Stimulated activated CD8-positive, alpha-beta memory T cell treated with anti-CD3 and anti-CD28 coated beads, Interleukin-7, amount 100 ng/mL, for 4 hours (primary cell): Measurements from ENCODE around the gene VEZF1.

Experiments
- DNase-seq, 2 donors: peaks; one replicate each; pipeline ENCODE4 v3.0.0-alpha.2; 2020; ENCODE audit warnings: low read depth in 2 of 2

Gene VEZF1

DNA sequence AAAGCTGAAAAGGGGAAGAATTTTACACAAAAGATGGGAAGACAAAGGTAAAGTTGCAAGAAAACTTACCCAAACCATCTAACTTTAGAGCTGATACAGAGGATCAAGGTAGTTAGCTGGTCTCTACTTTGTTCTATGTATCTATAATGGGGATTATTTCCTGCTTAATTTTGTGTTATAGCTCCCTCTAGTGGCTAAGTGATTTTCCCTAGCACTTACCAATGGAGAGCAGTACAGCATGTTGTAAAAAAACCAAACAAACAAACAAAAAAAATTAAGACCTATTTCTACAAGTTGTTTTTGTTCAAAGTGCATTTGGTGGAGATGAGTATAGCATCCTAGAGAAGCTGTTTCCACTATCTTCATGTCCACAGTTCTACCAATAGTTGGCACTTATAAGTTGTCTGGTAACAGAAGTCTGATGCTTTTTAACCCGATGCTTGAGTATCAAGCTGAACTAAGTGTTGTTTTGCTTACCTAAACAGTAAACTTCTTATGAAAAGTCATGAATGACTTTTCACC lies 11.5 kb upstream of the VEZF1 start:
- no peak for DNase-seq

DNA sequence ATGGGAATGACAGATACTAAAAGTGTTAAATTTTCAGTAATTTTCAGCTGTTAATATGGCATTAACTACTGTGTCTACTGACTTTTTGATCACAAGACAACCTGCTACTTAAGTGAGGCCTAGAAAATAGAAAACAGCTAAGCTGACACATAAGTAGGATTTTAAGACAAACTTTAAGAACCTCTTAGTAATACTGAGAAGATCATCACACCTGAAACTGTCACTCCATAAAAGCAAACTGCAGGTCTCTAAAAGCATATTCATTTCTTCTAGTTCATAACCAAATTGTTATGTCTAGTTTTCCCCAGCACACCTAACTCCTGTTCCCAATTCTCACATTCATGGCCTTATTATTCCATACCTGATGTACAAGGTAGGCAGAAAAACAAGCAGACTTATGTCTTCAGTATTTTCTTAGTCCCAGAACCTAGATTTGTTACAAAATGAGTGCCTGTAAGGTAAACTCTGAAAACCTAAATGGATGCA lies 11.0 kb upstream of the VEZF1 start:
- DNase-seq = no peak

DNA sequence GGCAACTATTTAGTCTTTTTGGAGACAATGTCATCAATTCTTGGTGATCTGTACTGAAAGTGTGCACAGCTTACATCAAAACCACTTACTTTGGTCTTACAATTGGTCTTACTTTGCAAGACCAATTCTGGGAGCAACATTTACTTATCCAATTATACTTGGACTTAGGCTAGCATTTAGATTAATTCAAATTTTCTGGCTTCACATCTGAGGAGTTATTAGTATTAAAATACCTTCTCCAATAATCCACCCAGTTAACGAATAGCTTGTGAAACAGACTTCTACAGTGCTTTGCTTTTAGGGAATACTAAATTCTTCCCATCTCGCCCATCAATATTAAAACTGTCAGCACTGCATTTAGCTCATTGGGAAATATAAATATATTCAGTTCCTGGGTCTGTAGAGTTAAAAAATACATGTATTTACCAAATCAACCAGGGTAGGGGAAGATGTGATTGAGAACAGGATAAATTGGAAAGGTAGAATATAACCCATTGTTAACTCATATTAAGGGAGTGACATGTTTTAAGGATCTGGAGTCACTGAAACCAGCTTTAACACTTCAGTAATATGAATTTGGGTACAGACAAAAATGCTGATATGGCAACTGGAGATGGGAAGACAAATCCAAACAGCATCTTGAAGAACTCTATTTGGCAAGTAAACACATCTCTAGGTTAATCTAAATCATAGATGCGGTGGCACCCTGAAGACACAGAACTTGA lies 9.2 kb upstream of the VEZF1 start:
- DNase-seq = no peak

DNA sequence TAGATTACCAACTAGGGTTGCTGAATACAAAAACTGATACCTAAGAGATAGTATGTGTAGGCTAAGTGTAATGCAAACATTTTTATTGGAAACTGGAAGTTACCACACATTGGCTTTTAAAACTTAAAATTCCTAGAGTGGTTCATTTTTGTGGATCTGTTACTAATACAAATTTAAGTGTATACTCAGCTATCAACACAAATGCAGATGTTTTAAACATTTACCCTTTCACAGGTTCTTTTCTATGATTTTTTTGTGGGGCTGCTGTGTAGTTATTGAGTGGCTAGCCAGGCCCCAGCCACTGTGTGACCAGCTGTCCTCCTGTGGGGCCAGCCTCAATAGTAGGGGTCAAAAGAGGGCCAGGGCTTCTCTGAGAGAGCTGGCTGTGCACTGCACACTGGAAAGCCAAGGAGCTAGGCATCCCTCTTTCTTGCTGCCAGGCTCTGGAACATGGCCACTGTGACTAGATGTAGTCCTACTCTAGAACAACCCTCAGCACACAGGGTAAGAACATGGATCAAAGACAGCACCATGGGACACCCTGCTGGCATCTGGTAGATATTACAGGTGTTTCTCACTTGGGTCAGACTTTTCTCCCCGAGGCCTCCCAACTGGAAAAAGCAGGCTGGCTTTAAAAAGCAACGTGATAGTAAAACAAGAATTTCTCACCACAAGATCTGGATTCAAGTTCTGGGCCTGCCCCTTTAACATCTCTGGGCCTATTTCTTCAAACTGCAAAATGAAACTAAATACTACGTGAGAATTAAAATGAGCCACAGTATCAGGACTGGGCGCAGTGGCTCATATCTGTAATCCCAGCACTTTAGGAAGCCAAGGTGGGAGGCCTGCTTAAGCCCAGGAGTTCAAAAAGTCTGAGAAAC lies 7.3 kb upstream of the VEZF1 start:
- peak; percentile 21 to 22 for DNase-seq

DNA sequence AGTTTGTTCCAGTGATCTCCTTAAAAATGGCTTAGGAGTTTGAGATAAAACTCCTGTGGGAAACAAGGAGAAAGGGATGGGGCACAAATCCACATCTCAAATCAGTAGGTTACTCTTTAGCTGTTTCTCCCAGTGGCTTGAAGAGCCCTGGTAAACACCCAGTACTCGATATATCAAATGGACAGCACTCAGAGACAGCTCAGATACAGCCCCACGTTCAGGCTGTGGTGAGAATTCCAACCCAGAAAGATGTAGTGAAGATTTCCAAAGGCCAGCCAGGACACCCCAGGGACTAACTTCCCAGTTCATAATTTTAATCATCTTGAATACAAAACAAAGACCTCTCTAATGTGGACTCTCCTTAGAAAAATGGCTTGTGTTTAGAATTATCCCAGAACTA lies 6.4 kb upstream of the VEZF1 start:
- no peak for DNase-seq

DNA sequence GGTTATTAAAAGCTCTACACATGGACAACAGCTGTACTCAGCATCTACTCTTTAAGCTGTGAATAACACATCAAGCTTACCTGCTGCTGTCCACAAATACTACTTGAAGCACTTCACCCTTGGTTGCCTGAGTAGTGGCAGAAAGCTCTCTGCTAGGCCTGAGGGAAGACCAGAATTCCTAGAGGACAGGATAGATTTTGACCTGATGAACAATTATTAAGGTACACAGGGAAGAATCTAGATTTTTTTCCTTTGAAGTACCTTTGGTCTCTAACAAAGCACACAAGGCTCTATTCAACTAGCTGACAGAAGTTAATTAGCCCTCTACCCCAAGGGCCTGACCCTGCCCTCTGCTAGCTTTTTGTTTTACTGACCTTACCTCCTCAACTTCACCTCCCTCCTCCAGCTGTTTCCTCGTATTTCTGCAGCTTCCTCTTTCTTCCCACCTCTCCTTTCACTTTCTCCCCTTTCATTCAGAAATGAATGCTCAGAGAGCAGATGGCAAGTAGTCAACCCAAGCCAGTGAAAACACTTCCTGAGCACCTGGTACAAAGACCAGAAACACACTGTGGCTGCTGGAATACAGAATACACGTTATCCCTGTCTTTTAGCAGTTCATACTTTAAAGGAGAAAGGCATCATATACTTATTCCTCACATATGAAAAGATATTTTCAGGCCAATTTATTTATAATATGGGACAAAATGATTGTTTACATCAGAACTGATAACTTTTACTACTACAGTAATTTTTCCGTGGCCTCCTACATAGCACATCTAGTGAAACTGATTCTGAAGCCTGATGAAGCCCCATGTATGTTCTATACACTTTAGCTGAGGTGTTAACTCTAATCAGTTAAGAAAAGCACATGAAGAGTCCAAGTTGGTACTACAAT lies 5.7 kb upstream of the VEZF1 start:
- no peak for DNase-seq

DNA sequence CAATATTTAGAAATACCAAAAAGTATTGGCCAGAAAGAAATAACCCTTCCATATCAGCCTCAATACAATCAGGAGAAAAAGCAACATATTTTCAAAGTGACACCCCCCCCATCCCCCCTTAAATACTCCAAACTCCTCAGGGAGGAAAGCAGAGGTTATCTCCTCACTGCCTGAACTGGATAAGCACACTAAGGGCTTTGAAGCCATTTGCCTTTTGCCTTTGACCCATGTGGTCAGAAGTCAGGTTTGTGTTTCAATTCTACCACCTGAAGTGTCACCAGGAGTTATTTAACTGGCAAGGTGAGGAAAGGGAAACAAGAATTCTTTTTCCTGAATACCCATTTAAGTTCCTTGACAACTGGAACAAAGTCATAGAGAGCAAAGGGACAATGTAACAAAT lies 3.5 kb upstream of the VEZF1 start:
- DNase-seq = no peak

DNA sequence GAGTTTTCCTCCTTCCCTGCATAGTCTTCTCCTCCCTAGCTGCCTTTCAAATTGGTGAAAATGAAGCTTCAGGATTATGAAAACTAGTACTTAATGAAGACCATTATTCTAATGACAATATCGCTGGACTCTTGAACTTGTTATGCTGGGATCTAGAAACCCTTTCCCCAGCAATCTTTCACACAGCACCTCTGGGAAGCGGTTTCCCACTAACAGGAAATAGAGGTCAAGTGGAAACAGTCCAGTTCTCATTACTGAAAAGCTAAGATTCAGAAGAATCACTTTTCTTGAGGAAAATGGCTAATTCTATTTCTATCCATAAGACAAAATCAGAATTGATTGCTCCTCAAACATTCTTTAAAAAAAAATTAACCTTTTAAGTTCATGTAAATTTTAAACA lies 2.0 kb upstream of the VEZF1 start:
- no peak for DNase-seq

DNA sequence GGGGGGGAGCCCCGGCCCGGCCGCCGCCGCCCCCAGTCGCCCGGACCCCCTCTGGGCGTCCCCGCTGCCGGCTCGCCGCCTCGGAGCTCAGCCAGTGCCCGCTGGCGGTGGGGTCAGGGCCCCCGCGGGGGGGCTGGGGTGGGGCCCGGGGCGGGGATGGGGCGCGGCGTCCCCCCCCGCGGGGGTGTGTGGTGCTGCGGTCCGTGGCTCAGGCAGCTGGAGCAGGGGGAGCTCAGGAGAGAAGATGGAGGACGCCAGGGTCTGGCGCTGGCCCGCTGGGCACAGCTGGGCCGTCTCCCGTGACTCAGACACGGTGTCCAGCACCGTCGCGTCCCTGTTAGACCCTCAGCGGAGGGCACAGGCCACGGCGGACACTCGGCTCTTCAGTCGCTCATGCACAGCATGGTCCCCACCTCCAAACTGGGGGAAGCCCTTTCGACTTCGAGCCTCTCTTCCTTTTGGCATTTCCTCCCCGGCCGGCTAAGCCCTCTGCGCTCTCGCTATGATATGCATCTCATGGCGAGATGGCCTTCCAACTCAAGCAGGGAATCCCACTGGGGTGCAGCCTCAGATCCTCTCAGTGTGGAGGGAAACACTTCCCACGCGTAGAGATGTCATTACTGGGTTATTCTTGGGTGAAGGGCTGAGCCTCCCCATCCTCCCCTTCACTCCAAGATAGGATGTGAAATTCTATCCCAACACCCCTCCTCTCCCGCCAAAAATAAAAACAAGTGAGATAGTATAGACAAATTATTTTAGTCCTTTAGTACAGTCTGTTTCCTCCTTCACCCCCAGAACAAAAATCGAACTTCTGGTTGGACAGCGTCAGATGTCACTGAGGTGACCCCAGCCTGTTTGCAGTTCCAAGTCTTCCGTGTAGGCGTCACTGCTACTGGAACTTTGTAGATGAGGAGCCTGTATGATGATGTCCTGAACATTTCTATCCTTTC lies 522 bp upstream of the VEZF1 start:
- peak in 1 of 2 donors; percentile 33 for DNase-seq

DNA sequence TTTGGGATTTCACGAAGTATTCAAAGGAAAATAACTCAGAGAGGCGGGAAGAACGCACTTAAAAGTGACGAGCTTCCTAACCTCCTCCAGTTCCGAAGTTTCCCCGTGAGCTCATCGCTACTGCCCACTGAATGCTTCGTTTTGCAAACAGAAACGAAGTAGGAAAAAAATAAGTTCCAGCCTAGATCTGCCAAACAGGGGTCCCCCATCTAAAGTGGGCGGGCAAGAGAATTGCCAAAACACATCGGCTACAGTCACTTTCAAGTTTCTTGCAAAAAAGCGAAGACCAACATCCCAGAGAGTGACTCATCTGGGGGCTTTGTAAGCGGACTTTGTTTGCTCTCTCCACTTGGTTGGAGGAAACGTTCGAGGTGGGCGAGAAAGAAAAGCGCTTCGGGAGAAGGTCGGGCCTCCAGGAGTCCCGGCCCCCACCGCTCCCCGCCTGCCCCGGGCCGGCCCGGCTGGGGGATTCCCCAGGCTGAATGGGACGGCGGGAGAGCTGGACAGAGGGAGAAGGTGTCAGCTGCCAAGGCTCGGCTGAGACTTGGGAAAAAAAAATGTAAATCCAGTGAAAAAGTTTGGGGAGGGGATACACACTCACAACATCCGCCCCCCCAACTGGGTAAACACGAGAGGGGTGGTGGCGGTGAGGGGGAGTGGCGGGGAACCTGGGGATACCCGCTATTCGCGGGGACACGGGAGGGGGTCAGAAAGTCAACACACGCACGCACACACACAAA lies 1.0 kb downstream of the VEZF1 start:
- peak; percentile 14 to 32 for DNase-seq

DNA sequence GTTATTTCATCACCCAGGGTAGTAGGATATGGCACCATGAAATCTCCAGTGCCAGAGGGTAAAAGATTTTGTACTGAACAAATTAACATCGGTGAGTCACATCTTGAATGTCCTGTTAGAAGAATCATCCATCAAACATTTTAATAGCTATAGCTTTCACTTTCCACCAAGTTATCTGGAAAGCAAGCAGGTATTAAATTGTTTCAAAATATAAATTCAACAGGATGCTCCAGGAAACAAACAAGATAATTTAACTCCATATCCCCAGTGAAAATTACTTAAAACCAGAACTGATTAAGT lies 2.4 kb downstream of the VEZF1 start:
- no peak for DNase-seq

DNA sequence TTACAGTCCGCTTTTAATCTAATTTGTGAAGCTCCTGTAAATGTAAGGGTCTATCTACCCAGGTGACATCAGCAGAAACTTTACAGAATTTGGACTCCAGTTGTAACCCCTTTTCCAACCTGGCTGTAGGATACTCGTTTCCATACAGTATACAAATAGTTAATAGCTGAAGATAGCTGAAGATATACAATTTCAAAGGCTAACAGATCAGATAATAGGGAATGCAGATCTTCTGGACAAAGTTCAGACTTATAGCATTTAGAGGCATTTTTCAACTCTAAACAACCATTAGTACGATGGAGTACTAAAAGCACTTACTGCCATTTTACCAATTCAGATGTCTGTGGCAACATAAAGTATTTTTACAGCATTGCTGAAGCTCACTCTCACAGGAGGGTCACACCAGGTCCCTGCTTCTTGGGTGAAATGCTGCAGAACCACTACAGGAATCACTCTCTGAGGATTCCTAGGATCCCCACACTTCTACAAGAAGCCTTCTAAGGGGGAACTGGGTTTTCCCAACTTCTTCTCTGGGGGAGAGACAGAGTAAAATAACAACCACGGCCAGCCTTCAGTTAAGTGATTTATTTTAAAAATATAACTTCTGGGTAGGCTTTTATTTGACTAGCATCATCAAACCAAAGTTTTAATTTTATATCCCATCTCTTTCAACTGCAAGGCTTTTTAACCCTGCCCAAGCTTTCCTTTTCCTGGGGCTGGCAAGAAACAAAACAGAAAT lies 2.9 kb downstream of the VEZF1 start:
- no peak for DNase-seq

DNA sequence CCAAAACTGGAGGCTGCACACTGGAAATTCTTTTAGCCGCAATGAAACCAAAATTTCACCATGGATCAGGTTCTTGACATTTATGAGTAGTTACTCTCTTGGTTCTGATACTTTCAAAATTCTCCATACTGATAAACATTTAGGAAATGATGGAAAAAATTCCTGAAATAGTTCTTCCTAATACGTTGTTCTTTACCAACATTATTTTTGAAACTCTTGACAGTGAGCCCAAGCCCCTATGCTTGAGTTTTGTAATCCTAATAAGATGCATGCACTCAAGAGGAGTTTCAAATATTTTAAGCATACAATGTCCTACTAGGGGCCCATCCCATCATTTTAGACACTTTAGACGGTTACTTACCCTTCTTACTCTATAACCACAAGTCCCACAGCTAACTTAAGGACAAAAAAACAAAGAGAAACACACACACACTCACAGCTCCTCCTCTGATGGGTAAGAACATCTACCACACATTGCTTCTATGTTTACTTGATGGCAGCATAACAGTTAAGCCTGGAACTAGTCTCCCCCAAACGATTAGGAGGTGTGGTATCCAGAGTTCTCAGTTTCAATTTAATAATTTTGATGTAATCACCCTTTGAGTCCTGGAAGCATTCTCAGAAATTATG lies 3.7 kb downstream of the VEZF1 start:
- DNase-seq = no peak

DNA sequence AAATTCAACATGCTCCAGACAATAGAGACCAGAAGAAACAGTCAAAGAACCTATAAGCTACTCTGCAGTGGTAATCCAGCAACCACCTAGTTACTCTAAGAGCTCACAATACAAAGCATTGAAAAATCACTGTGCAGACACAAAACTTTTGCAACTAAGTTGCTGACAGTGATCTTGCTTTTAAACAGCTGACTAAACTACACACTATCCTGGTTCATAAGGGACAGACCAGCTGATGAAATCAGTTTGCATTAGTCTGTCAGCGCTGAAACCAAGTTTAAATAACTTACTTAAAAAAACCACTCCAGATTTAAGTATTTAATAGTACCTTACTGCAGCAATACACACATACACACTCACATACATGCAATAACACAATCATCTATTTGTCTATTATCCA lies 4.6 kb downstream of the VEZF1 start:
- no peak for DNase-seq

DNA sequence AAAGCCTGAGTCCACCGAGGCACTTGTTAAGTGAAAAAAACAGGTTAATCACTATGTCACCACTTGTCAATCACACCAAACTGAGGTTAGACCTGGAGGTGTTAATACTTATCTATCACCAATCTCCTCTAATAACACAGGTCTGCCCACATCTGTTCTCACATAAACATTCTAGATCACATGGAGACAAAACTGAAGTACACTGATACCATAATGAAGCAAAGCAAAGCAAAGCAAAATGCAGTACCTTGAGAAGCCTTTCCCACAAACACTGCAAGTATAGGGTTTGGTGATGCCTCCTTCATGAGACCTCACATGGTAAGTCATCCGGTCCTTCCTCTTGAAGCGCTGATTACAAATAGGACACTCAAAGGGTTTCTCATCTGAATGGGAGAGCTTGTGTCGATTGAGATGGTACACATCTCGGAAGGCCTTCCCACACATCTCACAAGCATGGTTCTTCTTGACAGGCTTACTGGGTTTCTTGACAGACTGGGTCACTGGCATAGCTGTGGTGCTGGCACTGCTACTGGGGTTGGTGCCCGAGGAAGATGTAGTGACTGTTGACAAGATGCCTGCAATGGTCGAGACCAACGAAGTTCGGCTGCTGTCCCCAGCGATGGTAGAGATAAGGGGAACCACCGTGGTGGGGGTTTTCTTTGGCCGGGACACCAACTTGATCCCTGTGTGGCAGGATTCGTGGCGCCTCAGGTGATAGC lies 5.4 kb downstream of the VEZF1 start:
- DNase-seq = no peak

DNA sequence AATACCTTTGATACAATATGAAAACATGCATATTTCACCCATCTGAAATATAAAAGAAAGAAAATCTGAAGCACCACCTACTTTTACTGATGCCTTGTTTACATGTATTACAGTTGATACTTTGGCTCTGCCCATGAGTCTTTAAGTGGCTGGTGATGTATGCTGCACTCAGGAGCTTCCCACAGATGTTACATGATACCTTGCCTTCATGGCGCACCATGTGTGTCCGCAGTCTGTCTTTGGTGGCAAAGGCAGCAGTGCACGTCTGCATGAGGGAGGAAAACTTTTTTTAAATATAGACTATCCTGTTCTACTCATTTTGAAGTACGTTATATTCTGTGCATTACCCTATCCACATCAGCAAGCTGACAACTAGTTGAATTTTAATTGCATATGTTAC lies 7.5 kb downstream of the VEZF1 start:
- no peak for DNase-seq

DNA sequence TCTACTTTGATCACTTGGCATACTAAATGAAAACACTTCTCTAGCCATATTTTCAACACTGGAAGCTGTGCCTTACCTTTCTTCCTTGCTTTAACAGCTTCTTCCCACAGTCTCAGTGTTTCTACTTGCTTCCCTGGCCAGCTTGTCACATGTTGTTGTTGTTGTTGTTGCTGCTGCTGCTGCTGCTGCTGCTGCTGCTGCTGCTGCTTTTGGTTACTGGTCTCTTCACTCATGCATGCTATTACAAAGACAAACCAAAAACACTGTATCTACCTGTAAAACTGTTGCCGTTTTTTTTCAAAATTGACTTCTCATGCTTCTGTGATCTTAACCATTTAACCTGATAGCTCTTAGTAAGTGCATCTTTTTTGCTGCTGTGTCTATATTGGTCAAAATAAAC lies 9.0 kb downstream of the VEZF1 start:
- DNase-seq = no peak

DNA sequence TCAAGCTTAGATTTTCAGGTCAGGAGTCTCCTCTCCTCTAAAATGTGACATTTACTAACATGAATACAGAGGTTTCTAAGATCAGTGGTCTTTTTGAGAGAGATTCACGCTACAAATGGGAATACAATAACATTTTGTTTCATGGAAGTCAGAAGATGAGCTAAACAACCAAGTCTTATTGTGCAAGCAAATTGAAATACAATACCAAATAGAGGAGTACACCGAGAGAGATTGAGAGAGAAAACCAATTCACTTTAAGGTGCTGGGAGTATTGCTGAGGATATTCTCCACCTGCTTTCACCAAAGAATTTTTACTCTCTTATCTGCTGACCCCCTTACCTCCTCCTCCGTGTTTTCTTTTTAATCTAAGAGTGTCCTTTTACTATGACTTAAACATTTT lies 11.5 kb downstream of the VEZF1 start:
- no peak for DNase-seq
